Measurements from ENCODE around the gene PCK2.
A peak's percentile ranks its signal among the peaks of the same experiment; 100 is the strongest.

Gene PCK2

GRCh38 chr14:24133735-24134134 is 39.6 kb downstream of the PCK2 start:
- no peak for DNase-seq (ENCODE audit: extremely low read depth, low read depth)

GRCh38 chr14:24135584-24135833 is 41.4 kb downstream of the PCK2 start:
- DNase-seq (ENCODE audit: extremely low read depth, low read depth), result no peak
- TF ChIP-seq, protein P1, sequence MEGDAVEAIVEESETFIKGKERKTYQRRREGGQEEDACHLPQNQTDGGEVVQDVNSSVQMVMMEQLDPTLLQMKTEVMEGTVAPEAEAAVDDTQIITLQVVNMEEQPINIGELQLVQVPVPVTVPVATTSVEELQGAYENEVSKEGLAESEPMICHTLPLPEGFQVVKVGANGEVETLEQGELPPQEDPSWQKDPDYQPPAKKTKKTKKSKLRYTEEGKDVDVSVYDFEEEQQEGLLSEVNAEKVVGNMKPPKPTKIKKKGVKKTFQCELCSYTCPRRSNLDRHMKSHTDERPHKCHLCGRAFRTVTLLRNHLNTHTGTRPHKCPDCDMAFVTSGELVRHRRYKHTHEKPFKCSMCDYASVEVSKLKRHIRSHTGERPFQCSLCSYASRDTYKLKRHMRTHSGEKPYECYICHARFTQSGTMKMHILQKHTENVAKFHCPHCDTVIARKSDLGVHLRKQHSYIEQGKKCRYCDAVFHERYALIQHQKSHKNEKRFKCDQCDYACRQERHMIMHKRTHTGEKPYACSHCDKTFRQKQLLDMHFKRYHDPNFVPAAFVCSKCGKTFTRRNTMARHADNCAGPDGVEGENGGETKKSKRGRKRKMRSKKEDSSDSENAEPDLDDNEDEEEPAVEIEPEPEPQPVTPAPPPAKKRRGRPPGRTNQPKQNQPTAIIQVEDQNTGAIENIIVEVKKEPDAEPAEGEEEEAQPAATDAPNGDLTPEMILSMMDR (IDR thresholded peaks at IDR 0.05; ENCODE audit: low read depth, low read length), result no peak

More at GRCh38 chr14:24133735-24134134, 39.6 kb downstream of the PCK2 start:
- TF ChIP-seq, protein P1 (IDR thresholded peaks at IDR 0.05; ENCODE audit: low read depth, low read length), result no peak

- peak; percentile 63 for DNase-seq (ENCODE audit: extremely low read depth, low read depth)
- TF ChIP-seq, protein P1 (IDR thresholded peaks at IDR 0.05; ENCODE audit: low read depth, low read length), result no peak
These were observed 41.9 kb downstream of the PCK2 start, which contains the start of gene PSME1 for GRCh38 chr14:24135834-24136683. Gene PSME1 (plus strand): TSS chr14:24136194. CDS start chr14:24136263, 69 bp downstream.

DNA sequence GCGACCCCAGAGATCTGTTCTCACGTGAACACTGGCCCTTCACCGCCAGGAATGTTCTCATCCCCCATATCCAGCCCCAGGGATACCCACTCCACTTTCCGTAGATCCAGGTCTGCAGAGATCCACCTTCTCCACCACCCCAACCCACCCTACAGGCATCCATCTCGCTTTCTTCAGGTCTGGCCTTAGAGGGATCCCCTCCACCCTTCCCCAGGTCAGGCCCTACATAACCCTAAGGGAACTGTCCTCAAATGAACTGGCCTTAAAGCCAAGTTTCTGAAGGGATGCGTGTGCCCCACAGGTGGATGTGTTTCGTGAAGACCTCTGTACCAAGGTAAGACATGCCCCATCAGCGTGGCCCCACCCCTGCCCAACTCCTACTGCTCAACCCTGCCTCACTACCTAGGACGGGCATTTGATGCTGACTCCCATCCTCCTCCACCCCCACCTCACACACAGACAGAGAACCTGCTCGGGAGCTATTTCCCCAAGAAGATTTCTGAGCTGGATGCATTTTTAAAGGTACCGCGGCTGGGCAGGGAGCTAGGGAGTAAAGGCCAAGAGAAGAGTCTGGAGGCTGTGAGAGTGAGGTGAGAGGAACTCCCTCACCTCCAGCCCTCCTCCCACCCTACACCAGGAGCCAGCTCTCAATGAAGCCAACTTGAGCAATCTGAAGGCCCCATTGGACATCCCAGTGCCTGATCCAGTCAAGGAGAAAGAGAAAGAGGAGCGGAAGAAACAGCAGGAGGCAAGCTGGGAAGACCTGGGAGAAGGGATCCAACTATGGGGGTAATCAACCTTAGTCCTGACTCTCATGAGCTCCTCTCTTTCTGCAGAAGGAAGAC is 42.8 kb downstream of the PCK2 start:
- TF ChIP-seq, protein P1 (IDR thresholded peaks at IDR 0.05; ENCODE audit: low read depth, low read length), result no peak
- no peak for DNase-seq (ENCODE audit: extremely low read depth, low read depth)

DNA sequence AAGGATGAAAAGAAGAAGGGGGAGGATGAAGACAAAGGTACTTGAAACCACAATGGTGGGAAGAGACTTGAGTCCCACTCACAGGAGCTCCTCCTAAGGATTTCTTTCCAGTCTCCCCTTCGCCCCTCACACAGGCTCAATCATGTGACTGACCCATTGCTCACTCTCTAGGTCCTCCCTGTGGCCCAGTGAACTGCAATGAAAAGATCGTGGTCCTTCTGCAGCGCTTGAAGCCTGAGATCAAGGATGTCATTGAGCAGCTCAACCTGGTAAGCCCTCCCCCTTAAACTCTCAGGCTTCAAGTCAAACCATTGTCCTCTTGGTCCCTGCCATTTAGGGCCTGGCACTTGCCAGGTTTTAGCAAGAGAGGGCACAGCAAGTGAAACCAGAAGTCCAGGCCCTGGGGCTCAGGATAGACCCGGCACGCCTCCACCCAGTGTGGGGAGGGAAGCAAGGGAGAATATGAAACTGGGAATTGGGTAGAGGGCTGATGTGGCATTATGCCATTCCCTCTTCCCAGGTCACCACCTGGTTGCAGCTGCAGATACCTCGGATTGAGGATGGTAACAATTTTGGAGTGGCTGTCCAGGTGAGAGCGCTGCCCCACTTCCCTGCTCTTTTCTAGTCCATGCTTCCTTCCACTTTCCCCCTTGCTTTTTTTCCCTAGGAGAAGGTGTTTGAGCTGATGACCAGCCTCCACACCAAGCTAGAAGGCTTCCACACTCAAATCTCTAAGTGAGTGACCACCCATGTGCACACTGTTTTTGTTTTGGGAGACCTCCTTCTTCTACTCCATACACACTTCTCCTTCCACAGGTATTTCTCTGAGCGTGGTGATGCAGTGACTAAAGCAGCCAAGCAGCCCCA is 43.7 kb downstream of the PCK2 start:
- TF ChIP-seq, protein P1 (IDR thresholded peaks at IDR 0.05; ENCODE audit: low read depth, low read length), result no peak
- DNase-seq (ENCODE audit: extremely low read depth, low read depth), result no peak

DNA sequence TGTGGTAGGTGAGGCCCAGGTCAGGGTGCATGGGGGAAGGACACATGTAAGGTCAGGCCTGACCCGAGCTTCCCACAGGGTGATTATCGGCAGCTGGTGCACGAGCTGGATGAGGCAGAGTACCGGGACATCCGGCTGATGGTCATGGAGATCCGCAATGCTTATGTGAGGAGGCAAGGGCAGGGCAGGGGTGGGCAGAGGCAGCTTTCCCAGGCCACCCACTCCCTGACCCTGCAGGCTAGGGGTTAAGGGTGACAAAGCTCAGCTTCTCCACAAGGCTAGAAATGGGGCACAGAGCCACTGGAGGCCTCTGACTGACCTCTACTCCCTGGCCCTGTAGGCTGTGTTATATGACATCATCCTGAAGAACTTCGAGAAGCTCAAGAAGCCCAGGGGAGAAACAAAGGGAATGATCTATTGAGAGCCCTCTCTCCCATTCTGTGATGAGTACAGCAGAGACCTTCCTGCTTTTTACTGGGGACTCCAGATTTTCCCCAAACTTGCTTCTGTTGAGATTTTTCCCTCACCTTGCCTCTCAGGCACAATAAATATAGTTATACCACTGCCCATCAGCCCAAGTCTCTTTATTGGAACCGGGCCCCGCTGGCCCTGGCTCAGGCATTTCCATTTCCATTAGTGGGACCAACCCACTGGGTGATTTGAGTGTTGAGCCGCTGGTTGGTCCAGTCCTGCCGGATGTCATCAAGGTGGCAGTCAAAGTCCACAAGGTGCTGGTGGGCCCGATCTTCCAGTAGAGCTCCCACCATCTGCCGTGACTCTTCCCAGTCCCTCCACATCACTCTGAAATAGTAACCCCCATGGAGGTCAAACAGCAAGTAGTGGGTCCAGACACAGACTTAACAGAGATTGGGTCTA is 44.5 kb downstream of the PCK2 start:
- DNase-seq (ENCODE audit: extremely low read depth, low read depth), result no peak
- TF ChIP-seq, protein P1 (IDR thresholded peaks at IDR 0.05; ENCODE audit: low read depth, low read length), result no peak

Measured in AG09319 (cell line).